T-helper 9 cell (primary cell): ENCODE data around the gene PARP11.

Experiments
- DNase-seq: peaks from one replicate; pipeline ENCODE4 v3.0.0-alpha.2; 2020

Gene PARP11

DNA sequence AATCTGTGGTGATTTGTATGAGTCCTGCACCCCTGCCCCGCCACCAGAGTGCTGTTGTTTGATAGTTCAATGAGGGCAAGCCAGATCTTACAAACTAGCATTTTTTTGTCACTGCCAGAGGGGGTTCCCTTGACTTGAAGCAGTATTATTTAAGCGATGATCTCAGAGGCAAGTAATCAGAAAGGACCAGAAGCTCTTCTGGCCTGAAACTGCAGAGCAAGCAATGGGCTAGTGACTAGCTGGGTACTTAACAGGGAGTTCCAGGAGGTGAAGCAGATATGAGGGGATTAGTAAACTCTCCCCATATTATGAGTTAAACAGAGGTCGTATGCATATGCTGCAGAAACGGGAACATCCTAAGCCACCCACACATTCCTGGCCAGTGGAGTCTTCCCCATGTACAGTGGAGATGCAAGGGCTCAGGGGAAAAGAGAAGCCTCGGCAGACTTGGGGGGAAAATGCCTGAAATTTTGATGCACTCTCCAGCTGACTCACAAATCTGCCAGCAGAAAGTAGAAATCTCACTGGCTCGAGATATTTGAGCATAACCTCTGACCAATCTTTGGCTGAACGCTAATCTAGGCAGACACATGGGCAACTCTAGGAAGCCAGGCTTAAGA lies 112.0 kb downstream of the PARP11 start:
- DNase-seq, result no peak

DNA sequence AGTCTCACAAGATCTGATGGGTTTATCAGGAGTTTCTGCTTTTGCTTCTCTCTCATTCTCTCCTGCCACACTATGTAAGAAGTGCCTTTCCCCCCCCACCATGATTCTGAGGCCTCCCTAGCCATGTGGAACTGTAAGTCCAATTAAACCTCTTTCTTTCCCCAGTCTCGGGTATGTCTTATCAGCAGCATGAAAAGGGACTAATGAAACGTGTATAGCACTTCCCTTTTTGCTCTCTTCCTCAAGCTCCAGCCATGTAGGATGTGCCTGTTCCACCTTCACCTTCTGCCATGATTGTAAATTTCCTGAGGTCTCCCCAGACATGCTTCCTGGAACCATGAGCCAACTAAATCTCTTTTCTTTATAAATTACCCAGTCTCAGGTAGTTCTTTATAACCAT lies 113.3 kb downstream of the PARP11 start:
- no peak for DNase-seq
